Activated B cell treated with CpG ODN at 0.5 μM for 24 hours (primary cell): ENCODE data around the gene CCR6. TPM values are rescaled to one million over a fixed set of nuclear protein-coding genes. Genes with fewer than 3 reads are reported as not detected.
A peak's percentile ranks its signal among the peaks of the same experiment; 100 is the strongest.

Experiments
- ATAC-seq: fragments of 200-7000 bp; cut with Tn5 transposase; one replicate; pipeline ENCODE4 v1.10.0; 2021; ENCODE audit warnings: low read depth, mild to moderate bottlenecking, moderate library complexity
- CTCF ChIA-PET: fragments of 350-600 bp; sonication (Branson Sonifier 250); formaldehyde crosslinking; loops from one replicate; lab custom pipeline; 2021; ENCODE audit warnings: antibody characterized with exemption; lab: Charles Lee
- POLR2A ChIA-PET: fragments of 350-600 bp; sonication (Branson Sonifier 250); formaldehyde crosslinking; loops from one replicate; lab custom pipeline; 2021; ENCODE audit warnings: antibody characterized with exemption; lab: Charles Lee
- DNase-seq: peaks from one replicate; pipeline ENCODE4 v3.0.0; 2022
- H3K27ac Mint-ChIP-seq: one replicate; pipeline ENCODE4 v1.8.0; 2020; ENCODE audit warnings: mixed read lengths
- H3K27me3 Mint-ChIP-seq: one replicate; pipeline ENCODE4 v1.8.0; 2021; ENCODE audit warnings: mixed read lengths
- H3K36me3 Mint-ChIP-seq: one replicate; pipeline ENCODE4 v1.8.0; 2021; ENCODE audit warnings: low read depth, mixed read lengths
- H3K4me1 Mint-ChIP-seq: one replicate; pipeline ENCODE4 v1.8.0; 2021; ENCODE audit warnings: mixed read lengths
- H3K4me3 Mint-ChIP-seq: one replicate; pipeline ENCODE4 v1.8.0; 2020; ENCODE audit warnings: mild to moderate bottlenecking, mixed read lengths
- H3K9me3 Mint-ChIP-seq: one replicate; pipeline ENCODE4 v1.8.0; 2020; ENCODE audit warnings: mixed read lengths
- intact Hi-C: fragments of 100-400 bp; cut with micrococcal nuclease; formaldehyde crosslinking; loops from one replicate; pipeline ENCODE4 v1.15.1; 2024
- total RNA-seq: library from RNA; stranded (reverse); gene quantifications from 2 replicates; pipeline ENCODE4 v1.2.3, GENCODE V29; 2022
- TF ChIP-seq, protein P1 (sequence below): fragments of 200-600 bp; IDR thresholded peaks from one replicate; pipeline ENCODE4 v1.8.0; 2022; ENCODE audit warnings: antibody characterized with exemption, mild to moderate bottlenecking

The CCR6 gene
- 26.2 and 28.9 TPM in 2 replicates for total RNA-seq

DNA sequence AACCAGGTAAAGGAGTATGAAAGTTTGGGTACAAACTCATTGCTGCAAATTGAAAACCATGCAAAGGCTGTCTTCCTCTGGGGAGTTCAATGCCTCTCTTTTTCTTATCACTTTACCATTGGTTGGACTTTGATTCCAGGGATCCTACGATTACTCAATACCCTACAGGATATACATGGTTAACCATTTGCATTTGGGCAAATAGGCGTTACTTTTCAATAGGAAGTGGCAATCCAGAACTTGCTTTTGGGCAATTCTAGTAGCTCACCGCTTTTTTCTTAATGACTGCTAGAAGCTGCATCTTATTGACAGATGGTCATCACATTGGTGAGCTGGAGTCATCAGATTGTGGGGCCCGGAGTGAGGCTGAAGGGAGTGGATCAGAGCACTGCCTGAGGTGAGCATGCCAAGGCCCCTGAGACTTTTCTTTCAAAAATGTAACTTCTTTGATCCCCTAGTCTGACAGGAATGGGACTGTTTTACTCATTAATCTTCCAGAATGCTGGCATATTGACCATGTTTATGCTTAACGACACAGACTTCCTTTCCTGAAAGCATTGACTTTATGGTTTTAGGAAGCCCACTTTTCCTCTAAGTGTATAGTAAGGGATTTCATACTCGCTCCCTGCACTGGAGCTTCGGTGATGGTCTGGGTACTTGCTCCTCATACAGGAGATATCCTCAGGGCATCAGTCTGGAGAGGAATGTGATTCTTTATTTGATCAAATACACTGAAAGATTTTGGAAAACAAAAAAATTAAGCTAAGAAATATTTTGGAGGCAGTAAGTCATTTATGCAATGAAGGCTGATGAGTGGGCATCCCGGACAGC, at the start of gene CCR6:
CCR6 (plus strand) TSS at position 270 of the 831 bp plus-strand sequence. CDS start 13,039 bp downstream, outside the sequence.
- POLR2A ChIA-PET, result interaction anchor here (0.8 to 26.6 kb wide), 18 partner anchors 1 to 172 kb away, joined by 3 to 970 read pairs (median 15); partner anchors contain the start of genes CCR6, CEP43 and RNASET2
- H3K27ac Mint-ChIP-seq, result peak within 1 kb of the TSS; percentile 89
- TF ChIP-seq, protein P1, sequence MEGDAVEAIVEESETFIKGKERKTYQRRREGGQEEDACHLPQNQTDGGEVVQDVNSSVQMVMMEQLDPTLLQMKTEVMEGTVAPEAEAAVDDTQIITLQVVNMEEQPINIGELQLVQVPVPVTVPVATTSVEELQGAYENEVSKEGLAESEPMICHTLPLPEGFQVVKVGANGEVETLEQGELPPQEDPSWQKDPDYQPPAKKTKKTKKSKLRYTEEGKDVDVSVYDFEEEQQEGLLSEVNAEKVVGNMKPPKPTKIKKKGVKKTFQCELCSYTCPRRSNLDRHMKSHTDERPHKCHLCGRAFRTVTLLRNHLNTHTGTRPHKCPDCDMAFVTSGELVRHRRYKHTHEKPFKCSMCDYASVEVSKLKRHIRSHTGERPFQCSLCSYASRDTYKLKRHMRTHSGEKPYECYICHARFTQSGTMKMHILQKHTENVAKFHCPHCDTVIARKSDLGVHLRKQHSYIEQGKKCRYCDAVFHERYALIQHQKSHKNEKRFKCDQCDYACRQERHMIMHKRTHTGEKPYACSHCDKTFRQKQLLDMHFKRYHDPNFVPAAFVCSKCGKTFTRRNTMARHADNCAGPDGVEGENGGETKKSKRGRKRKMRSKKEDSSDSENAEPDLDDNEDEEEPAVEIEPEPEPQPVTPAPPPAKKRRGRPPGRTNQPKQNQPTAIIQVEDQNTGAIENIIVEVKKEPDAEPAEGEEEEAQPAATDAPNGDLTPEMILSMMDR, result no peak
- H3K27me3 Mint-ChIP-seq, result no peaks in the 10 kb centered on the region
- DNase-seq, result peak; percentile 12
- no peak for ATAC-seq
- intact Hi-C loops, result loop anchor here (1.0 to 2.0 kb wide), 3 partner anchors 7 to 28 kb away; no protein-coding TSS in a partner anchor
- peak within 1 kb of the TSS; percentile 91 for H3K4me3 Mint-ChIP-seq
- peaks cover 33% of the 10 kb centered on the region for H3K36me3 Mint-ChIP-seq
- peaks cover 5% of the 10 kb centered on the region for H3K9me3 Mint-ChIP-seq
- CTCF ChIA-PET, result interaction anchor here (0.8 to 12.6 kb wide), 9 partner anchors 9 to 134 kb away, joined by 3 to 105 read pairs (median 4); no protein-coding TSS in a partner anchor
- peaks cover 97% of the 10 kb centered on the region for H3K4me1 Mint-ChIP-seq

DNA sequence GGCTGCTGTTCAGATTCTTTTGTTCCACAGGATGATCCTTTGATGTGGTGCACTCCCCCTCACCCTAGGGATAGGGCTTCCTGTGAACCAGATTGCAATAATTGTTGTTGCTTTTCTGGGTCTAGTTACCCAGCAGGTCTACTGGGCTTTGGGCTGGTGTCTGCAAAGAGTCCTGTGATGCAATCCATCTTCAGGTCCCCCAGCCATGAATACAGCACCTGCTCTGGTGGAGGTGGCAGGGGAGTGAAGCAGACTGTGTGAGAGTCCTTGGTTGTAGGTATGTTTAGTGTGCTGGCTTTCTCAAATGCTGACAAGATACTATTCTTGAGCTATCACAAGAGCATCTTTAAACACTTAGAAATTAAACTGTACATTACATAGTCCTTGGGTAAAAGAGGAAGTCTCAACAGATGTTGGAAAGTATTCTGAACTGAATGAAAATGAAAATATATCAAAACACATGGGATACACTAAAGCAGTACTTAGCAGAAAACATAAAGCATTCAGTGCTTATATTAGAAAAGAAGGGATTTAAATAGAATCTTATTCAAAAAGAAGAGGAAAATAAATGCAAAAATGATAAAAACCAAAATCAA, 49.1 kb upstream of the CCR6 start:
- Mint-ChIP-seq H3K4me3 (no peak overlapping the region), H3K4me1 (peaks cover 44% of the 10 kb centered on the region), H3K27ac (peak overlapping the region; percentile 48), H3K9me3 (peaks cover 9% of the 10 kb centered on the region), H3K36me3 (peaks cover 7% of the 10 kb centered on the region), H3K27me3 (no peaks in the 10 kb centered on the region)
- ChIA-PET POLR2A (interaction anchor here (1.0 to 2.6 kb wide), 4 partner anchors 17 to 48 kb away, joined by 3 to 14 read pairs (median 7); no protein-coding TSS in a partner anchor), CTCF (interaction anchor here (2.0 to 2.1 kb wide), 2 partner anchors 26 to 68 kb away, joined by 6 to 7 read pairs; no protein-coding TSS in a partner anchor)
- no peak for DNase-seq
- TF ChIP-seq, protein P1, result no peak
- peak; percentile 71 for ATAC-seq
- intact Hi-C loops, result no loop called here

DNA sequence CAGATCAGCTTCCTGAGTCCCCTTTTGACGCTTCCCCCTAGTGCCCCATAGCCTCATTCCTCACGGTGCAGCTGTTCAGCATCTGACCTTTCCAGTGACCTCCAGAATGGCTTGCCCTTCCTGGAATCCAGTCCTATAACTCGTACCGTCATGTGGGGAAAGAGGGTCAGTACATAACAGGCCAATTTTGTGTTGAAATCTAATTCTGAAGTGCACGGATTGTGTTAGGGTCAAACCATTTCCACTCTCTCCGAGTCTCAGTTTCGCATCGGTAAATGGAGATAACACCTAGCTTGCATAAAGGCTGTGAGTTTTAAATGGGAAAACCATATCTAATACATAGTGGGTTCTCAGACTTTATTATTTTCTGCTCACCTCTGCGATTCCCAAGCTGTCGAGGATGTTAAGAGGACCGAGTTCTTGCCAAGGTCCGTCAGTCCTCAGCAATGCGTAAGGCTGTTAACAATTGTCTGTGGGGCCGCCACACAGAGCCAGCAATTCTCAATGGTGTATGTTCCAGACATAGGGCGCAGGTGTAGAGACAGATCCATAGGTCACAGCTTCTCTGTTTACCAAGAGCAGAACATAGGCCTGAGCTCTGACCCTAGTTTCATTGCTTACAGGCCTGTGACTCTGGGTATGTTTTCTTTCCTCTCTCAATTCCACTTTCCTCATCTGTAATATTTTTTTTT, 45.5 kb upstream of the CCR6 start:
- Mint-ChIP-seq H3K4me3 (no peak overlapping the region), H3K27me3 (no peaks in the 10 kb centered on the region), H3K36me3 (peaks cover 2% of the 10 kb centered on the region), H3K9me3 (peaks cover 1% of the 10 kb centered on the region), H3K27ac (peak overlapping the region; percentile 91), H3K4me1 (peaks cover 65% of the 10 kb centered on the region)
- CTCF ChIA-PET, result interaction anchor here (1.0 kb wide), 1 partner anchor 302 kb away, joined by 4 read pairs; no protein-coding TSS in a partner anchor
- DNase-seq, result no peak
- intact Hi-C loops, result no loop called here
- TF ChIP-seq, protein P1, result no peak
- no peak for ATAC-seq
- POLR2A ChIA-PET, result interaction anchor here (1.1 to 4.7 kb wide), 2 partner anchors 17 to 21 kb away, joined by 3 to 51 read pairs; no protein-coding TSS in a partner anchor

DNA sequence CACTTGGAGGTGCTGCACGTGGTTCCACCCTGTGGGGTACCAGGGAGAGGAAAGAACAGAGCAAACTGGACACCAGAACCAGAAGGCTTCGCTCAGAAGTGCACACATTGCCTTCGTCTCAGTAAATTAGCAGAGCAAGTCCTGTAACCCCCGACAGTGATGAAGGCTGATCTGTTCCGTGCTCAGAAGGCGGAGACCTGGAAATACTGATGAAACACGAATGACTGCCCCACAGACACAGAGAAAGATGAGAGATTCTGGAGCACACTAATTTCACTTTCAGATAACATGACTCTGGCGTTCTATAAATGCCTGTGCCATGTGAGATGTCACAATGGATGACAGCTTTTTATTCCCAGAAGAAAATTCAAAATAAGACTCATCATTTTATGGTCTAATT, 44.2 kb upstream of the CCR6 start:
- H3K4me1 Mint-ChIP-seq, result peaks cover 60% of the 10 kb centered on the region
- intact Hi-C loops, result loop anchor here (1.0 to 2.0 kb wide), 4 partner anchors 22 to 79 kb away; partner anchors contain the start of gene CEP43
- H3K4me3 Mint-ChIP-seq, result no peak overlapping the region
- H3K27me3 Mint-ChIP-seq, result no peaks in the 10 kb centered on the region
- no peak for DNase-seq
- H3K36me3 Mint-ChIP-seq, result no peaks in the 10 kb centered on the region
- CTCF ChIA-PET, result interaction anchor here (1.1 to 2.3 kb wide), 2 partner anchors 31 to 63 kb away, joined by 4 to 20 read pairs; no protein-coding TSS in a partner anchor
- no peak for ATAC-seq
- H3K27ac Mint-ChIP-seq, result peak overlapping the region; percentile 91
- peaks cover 2% of the 10 kb centered on the region for H3K9me3 Mint-ChIP-seq
- TF ChIP-seq, protein P1, result no peak
- POLR2A ChIA-PET, result interaction anchor here (1.1 to 4.7 kb wide), 5 partner anchors 13 to 62 kb away, joined by 3 to 51 read pairs (median 10); no protein-coding TSS in a partner anchor
